HG03097 (cell line): ENCODE measurements around the gene CNOT3.
"Not testable (repeated sequence)": the region's sequence is repeated elsewhere in the genome, so short reads cannot be mapped to it uniquely, and the experiment has no call there.

Experiments used
- ATAC-seq: cut with Tn5 transposase; IDR thresholded peaks from one replicate; pipeline ENCODE4 v1.9.1; 2021; ENCODE audit not compliant: unreplicated experiment, low FRiP score

The CNOT3 gene

GRCh38 chr19:54165222-54165621 is 27.7 kb downstream of the CNOT3 start:
- no peak for ATAC-seq

GRCh38 chr19:54168174-54168917 is 30.8 kb downstream of the CNOT3 start:
- ATAC-seq, result no peak

- no peak for ATAC-seq
Observed at GRCh38 chr19:54169149-54169740, 31.7 kb downstream of the CNOT3 start.

GRCh38 chr19:54171736-54172431 is 34.3 kb downstream of the CNOT3 start:
- ATAC-seq, result not testable (repeated sequence)

GRCh38 chr19:54172471-54173358 is 35.2 kb downstream of the CNOT3 start, which contains the start of gene TMC4:
TMC4 (minus strand) TSS chr19:54173160; CDS start chr19:54173117, 43 bp downstream.
- no peak for ATAC-seq

- no peak for ATAC-seq
Observed at GRCh38 chr19:54173359-54173699, 35.8 kb downstream of the CNOT3 start.

- no peak for ATAC-seq
Observed at GRCh38 chr19:54173951-54174834, 36.6 kb downstream of the CNOT3 start.

- no peak for ATAC-seq
Observed at GRCh38 chr19:54178581-54179261, 41.2 kb downstream of the CNOT3 start.

- ATAC-seq, result no peak
Observed at GRCh38 chr19:54179262-54179852, 41.8 kb downstream of the CNOT3 start.

GRCh38 chr19:54179921-54180461 is 42.4 kb downstream of the CNOT3 start:
- ATAC-seq, result no peak

- ATAC-seq, result no peak
Observed at GRCh38 chr19:54180691-54181091, 43.1 kb downstream of the CNOT3 start.

- not testable (repeated sequence) for ATAC-seq
Observed at GRCh38 chr19:54181894-54182293, 44.3 kb downstream of the CNOT3 start.

GRCh38 chr19:54183431-54183830 is 45.9 kb downstream of the CNOT3 start:
- no peak for ATAC-seq

- no peak for ATAC-seq
Observed at GRCh38 chr19:54186351-54186750, 48.8 kb downstream of the CNOT3 start.

GRCh38 chr19:54186934-54187381 is 49.4 kb downstream of the CNOT3 start:
- ATAC-seq, result no peak

GRCh38 chr19:54188215-54188871 is 50.8 kb downstream of the CNOT3 start:
- ATAC-seq, result no peak

GRCh38 chr19:54189145-54189734 is 51.7 kb downstream of the CNOT3 start, which contains the start of gene MBOAT7:
MBOAT7 (minus strand) TSS chr19:54189580; CDS start chr19:54188508, 1,072 bp downstream.
- peak; percentile 10 for ATAC-seq
